ENCODE data around the gene TRPM5.
A peak's percentile ranks its signal among the peaks of the same experiment; 100 is the strongest.

Gene TRPM5

GRCh38 chr11:2419638-2420501, 24.4 kb downstream of the TRPM5 start:
- DNase-seq = peak; percentile 87

GRCh38 chr11:2418693-2419360, 25.5 kb downstream of the TRPM5 start:
- DNase-seq = no peak

GRCh38 chr11:2417856-2418692, 26.2 kb downstream of the TRPM5 start:
- no peak for DNase-seq

- DNase-seq = no peak
These were observed 27.5 kb downstream of the TRPM5 start for GRCh38 chr11:2416765-2417164.

GRCh38 chr11:2415601-2416380, 28.5 kb downstream of the TRPM5 start:
- no peak for DNase-seq

GRCh38 chr11:2415171-2415570, 29.1 kb downstream of the TRPM5 start:
- DNase-seq = no peak

GRCh38 chr11:2414616-2415015, 29.7 kb downstream of the TRPM5 start:
- no peak for DNase-seq

GRCh38 chr11:2413742-2414579, 30.4 kb downstream of the TRPM5 start:
- no peak for DNase-seq

GRCh38 chr11:2412323-2412722, 32.0 kb downstream of the TRPM5 start:
- DNase-seq = no peak

- DNase-seq = no peak
These were observed 32.6 kb downstream of the TRPM5 start for GRCh38 chr11:2411446-2412305.

- DNase-seq = no peak
These were observed 33.7 kb downstream of the TRPM5 start for GRCh38 chr11:2410616-2411015.

GRCh38 chr11:2409611-2410468, 34.5 kb downstream of the TRPM5 start:
- DNase-seq = no peak

GRCh38 chr11:2409126-2409525, 35.2 kb downstream of the TRPM5 start:
- DNase-seq = no peak

- DNase-seq = no peak
These were observed 35.6 kb downstream of the TRPM5 start for GRCh38 chr11:2408671-2409070.

GRCh38 chr11:2406878-2407410, 37.4 kb downstream of the TRPM5 start:
- DNase-seq = no peak

- DNase-seq = no peak
These were observed 37.9 kb downstream of the TRPM5 start for GRCh38 chr11:2406451-2406850.

GRCh38 chr11:2404735-2405196, 39.5 kb downstream of the TRPM5 start:
- DNase-seq = no peak

GRCh38 chr11:2402890-2403645, 41.2 kb downstream of the TRPM5 start:
- no peak for DNase-seq
